Measurements from ENCODE around the gene HSD17B2. TPM values are rescaled to one million over a fixed set of nuclear protein-coding genes. Genes with fewer than 3 reads are reported as not detected.

The HSD17B2 gene
- total RNA-seq, 1 donor from 2014 or later: 0.29 TPM

GRCh38 chr16:82046541-82046940 is 11.5 kb downstream of the HSD17B2 start:
- no peak for TF ChIP-seq CTCF (conservative IDR thresholded peaks at IDR 0.05; ENCODE audit: low read depth, low read length)
- DNase-seq (ENCODE audit: low read depth): no peak
- H3K4me3 ChIP-seq (ENCODE audit: low read depth, low read length): no peak overlapping the region

- TF ChIP-seq CTCF (conservative IDR thresholded peaks at IDR 0.05; ENCODE audit: low read depth, low read length): no peak
- H3K4me3 ChIP-seq (ENCODE audit: low read depth, low read length): no peak overlapping the region
- no peak for DNase-seq (ENCODE audit: low read depth)
Measured at GRCh38 chr16:82046941-82047340, 11.9 kb downstream of the HSD17B2 start.

GRCh38 chr16:82047374-82047773 is 12.3 kb downstream of the HSD17B2 start:
- DNase-seq (ENCODE audit: low read depth): no peak
- H3K4me3 ChIP-seq (ENCODE audit: low read depth, low read length): no peak overlapping the region
- no peak for TF ChIP-seq CTCF (conservative IDR thresholded peaks at IDR 0.05; ENCODE audit: low read depth, low read length)

- no peak for TF ChIP-seq CTCF (conservative IDR thresholded peaks at IDR 0.05; ENCODE audit: low read depth, low read length)
Measured at GRCh38 chr16:82047787-82048186, 12.7 kb downstream of the HSD17B2 start.

GRCh38 chr16:82049484-82049883 is 14.4 kb downstream of the HSD17B2 start:
- no peak for DNase-seq (ENCODE audit: low read depth)
- TF ChIP-seq CTCF (conservative IDR thresholded peaks at IDR 0.05; ENCODE audit: low read depth, low read length): no peak

More at GRCh38 chr16:82047787-82048186, 12.7 kb downstream of the HSD17B2 start:
- no peak for DNase-seq (ENCODE audit: low read depth)
- no peak overlapping the region for H3K4me3 ChIP-seq (ENCODE audit: low read depth, low read length)

GRCh38 chr16:82050506-82050905 is 15.5 kb downstream of the HSD17B2 start:
- no peak for DNase-seq (ENCODE audit: low read depth)
- TF ChIP-seq CTCF (conservative IDR thresholded peaks at IDR 0.05; ENCODE audit: low read depth, low read length): no peak

More at GRCh38 chr16:82049484-82049883, 14.4 kb downstream of the HSD17B2 start:
- H3K4me3 ChIP-seq (ENCODE audit: low read depth, low read length): no peak overlapping the region

GRCh38 chr16:82050909-82051357 is 15.9 kb downstream of the HSD17B2 start:
- DNase-seq (ENCODE audit: low read depth): no peak
- no peak overlapping the region for H3K4me3 ChIP-seq (ENCODE audit: low read depth, low read length)
- TF ChIP-seq CTCF (conservative IDR thresholded peaks at IDR 0.05; ENCODE audit: low read depth, low read length): no peak

More at GRCh38 chr16:82050506-82050905, 15.5 kb downstream of the HSD17B2 start:
- no peak overlapping the region for H3K4me3 ChIP-seq (ENCODE audit: low read depth, low read length)
